WERI-Rb-1 (cell line): ENCODE data around the gene SELENOW.
"Not testable (repeated sequence)": the region's sequence is repeated elsewhere in the genome, so short reads cannot be mapped to it uniquely, and the experiment has no call there.

Experiments used
- DNase-seq: peaks from one replicate; pipeline ENCODE4 v3.0.0-alpha.2; 2020
- H3K27ac ChIP-seq: fragments of 250-450 bp; sonication (Bioruptor Pico); 2 replicates; pipeline ENCODE4 v1.5.1; 2020; ENCODE audit warnings: mild to moderate bottlenecking, moderate library complexity
- H3K27me3 ChIP-seq: fragments of 250-450 bp; sonication (Bioruptor Pico); 2 replicates; pipeline ENCODE4 v1.5.1; 2021; ENCODE audit warnings: mild to moderate bottlenecking, low read depth, moderate library complexity; ENCODE audit not compliant: insufficient read depth, severe bottlenecking
- H3K36me3 ChIP-seq: fragments of 250-450 bp; sonication (Bioruptor Pico); 2 replicates; pipeline ENCODE4 v1.5.1; 2020; ENCODE audit warnings: mild to moderate bottlenecking, moderate library complexity
- H3K4me3 ChIP-seq: 2 replicates; pipeline ENCODE4 v1.5.1; 2011; ENCODE audit warnings: low read depth, mild to moderate bottlenecking, control low read depth, low read length
- H3K9me3 ChIP-seq: fragments of 250-450 bp; sonication (Bioruptor Pico); 2 replicates; pipeline ENCODE4 v1.5.1; 2021; ENCODE audit warnings: mild to moderate bottlenecking, moderate library complexity; ENCODE audit not compliant: severe bottlenecking
- TF ChIP-seq, protein P1 (sequence below): IDR thresholded peaks from 2 replicates; pipeline ENCODE4 v1.5.1; 2011; ENCODE audit warnings: low read depth, mild to moderate bottlenecking, control low read depth, inconsistent platforms, low read length

SELENOW gene

DNA sequence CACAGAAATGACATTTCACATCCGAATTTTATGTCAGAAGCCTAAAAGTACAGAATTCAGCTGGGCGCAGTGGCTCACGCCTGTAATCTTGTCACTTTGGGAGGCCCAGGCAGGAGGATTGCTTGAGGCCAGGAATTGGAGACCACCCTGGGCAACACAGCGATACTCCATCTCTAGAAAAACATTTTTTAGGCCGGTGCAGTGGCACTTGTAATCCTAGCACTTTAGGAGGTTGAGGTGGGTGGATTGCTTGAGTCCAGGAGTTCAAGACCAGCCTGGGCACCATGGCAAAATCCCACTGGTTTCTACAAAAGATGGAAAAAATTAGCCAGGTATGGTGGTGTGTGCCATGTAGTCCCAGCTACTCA lies 17.9 kb upstream of the SELENOW start:
- Histone ChIP-seq H3K4me3 (no peak overlapping the region), H3K36me3 (peaks cover 36% of the 10 kb centered on the region), H3K27ac (no peak overlapping the region)

DNA sequence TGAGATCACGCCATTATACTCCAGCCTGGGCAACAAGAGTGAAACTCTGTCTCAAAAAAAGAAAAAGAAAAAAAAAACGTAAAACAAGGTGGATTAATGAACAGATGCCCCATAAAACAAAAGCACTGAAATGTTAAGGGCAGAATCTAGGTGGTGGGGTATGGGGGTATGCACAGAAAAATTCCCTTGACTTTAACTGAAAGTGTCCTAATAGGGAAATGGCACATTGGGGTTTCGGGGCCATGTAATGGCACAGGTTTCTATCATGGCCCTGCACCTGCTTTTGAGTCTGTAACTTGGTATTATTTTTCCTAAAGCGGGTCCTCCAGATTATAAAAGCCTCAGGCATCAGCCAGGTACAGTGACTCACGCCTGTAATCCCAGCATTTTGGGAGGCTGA lies 16.9 kb upstream of the SELENOW start:
- no peaks in the 10 kb centered on the region for H3K9me3 ChIP-seq
- no peak overlapping the region for H3K4me3 ChIP-seq
- no peaks in the 10 kb centered on the region for H3K27me3 ChIP-seq
- TF ChIP-seq, protein P1, sequence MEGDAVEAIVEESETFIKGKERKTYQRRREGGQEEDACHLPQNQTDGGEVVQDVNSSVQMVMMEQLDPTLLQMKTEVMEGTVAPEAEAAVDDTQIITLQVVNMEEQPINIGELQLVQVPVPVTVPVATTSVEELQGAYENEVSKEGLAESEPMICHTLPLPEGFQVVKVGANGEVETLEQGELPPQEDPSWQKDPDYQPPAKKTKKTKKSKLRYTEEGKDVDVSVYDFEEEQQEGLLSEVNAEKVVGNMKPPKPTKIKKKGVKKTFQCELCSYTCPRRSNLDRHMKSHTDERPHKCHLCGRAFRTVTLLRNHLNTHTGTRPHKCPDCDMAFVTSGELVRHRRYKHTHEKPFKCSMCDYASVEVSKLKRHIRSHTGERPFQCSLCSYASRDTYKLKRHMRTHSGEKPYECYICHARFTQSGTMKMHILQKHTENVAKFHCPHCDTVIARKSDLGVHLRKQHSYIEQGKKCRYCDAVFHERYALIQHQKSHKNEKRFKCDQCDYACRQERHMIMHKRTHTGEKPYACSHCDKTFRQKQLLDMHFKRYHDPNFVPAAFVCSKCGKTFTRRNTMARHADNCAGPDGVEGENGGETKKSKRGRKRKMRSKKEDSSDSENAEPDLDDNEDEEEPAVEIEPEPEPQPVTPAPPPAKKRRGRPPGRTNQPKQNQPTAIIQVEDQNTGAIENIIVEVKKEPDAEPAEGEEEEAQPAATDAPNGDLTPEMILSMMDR: no peak
- H3K27ac ChIP-seq: no peak overlapping the region
- H3K36me3 ChIP-seq: peaks cover 26% of the 10 kb centered on the region
- DNase-seq: no peak

More for the DNA sequence above, 17.9 kb upstream of the SELENOW start:
- no peaks in the 10 kb centered on the region for H3K27me3 ChIP-seq
- TF ChIP-seq, protein P1: no peak
- DNase-seq: no peak
- no peaks in the 10 kb centered on the region for H3K9me3 ChIP-seq

DNA sequence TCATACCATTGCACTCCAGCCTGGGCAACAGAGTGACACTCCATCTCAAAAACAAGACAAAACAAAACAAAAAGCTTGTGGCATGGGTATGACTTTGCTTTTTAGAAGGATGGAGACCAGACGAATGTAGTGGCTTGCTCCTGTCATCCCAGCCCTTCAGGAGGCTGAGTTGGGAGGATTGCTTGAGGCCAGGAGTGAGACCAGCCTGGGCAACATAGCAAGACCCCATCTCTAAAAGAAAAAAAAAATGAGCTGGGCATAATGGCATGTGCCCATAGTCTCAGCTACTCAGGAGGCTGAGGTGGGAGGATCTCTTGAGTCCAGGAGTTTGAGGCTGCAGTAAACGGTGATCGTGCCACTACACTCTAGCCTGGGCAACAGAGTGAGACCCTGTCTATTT lies 16.4 kb upstream of the SELENOW start:
- Histone ChIP-seq H3K27me3 (no peaks in the 10 kb centered on the region), H3K4me3 (no peak overlapping the region), H3K27ac (no peak overlapping the region), H3K9me3 (no peaks in the 10 kb centered on the region), H3K36me3 (peaks cover 20% of the 10 kb centered on the region)
- no peak for DNase-seq
- TF ChIP-seq, protein P1: no peak

DNA sequence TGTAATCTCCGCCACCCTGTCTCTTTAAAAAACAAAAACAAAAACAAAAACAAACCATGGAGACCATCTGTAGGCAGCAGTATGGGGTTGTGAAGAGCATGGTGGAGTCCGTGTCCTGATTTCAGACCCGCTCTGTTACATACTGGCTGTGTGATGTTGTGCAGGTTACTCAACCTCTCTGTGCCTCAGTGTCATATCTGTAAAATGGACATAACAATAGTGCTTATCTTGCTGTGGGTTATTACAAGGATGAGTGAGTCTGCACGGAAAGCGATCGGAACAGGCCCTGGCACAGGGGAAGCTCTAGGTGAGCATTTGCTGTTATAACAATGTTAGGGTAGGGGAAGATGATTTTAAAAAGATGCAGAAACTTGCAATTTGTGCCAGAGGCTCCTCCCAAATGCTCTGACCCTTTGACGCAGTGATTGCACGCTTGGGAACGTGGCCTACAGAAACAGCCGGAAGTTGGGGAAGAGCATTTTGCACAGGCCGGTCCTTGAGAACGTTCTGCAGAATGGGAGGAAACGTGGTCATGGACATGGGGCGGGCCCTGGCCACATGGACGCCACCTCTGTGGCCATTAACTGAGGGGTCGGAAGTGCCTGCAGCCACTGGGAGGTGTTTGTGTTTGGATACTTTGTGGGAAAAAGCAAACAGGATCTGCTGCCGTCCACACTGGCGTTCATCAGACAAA lies 15.7 kb upstream of the SELENOW start:
- H3K9me3 ChIP-seq: no peaks in the 10 kb centered on the region
- no peak overlapping the region for H3K4me3 ChIP-seq
- DNase-seq: no peak
- H3K36me3 ChIP-seq: peaks cover 14% of the 10 kb centered on the region
- H3K27me3 ChIP-seq: no peaks in the 10 kb centered on the region
- H3K27ac ChIP-seq: no peak overlapping the region
- TF ChIP-seq, protein P1: no peak

- H3K27ac ChIP-seq, H3K4me3 ChIP-seq: not testable (repeated sequence)
These were observed 13.8 kb upstream of the SELENOW start for GRCh38 chr19:47764705-47765104.

GRCh38 chr19:47765523-47766358 lies 12.8 kb upstream of the SELENOW start:
- no peak overlapping the region; the same call in 1 of the 2 replicates for H3K4me3 ChIP-seq
- no peaks in the 10 kb centered on the region for H3K36me3 ChIP-seq
- TF ChIP-seq, protein P1: peak; percentile 91
- no peaks in the 10 kb centered on the region for H3K27me3 ChIP-seq
- peak; percentile 87 for DNase-seq
- H3K27ac ChIP-seq: peak overlapping the region; percentile 9
- H3K9me3 ChIP-seq: no peaks in the 10 kb centered on the region

More at GRCh38 chr19:47764705-47765104, 13.8 kb upstream of the SELENOW start:
- not testable (repeated sequence) for DNase-seq, H3K9me3 ChIP-seq, H3K27me3 ChIP-seq, H3K36me3 ChIP-seq
